ENCODE results near the gene MACROD1.

The MACROD1 gene

GRCh38 chr11:64128255-64129006, 37.5 kb downstream of the MACROD1 start:
- DNase-seq = no peak

- DNase-seq = no peak
These were observed 38.4 kb downstream of the MACROD1 start for GRCh38 chr11:64127267-64128072.

GRCh38 chr11:64126796-64127195, 39.1 kb downstream of the MACROD1 start:
- no peak for DNase-seq

- no peak for DNase-seq
These were observed 39.5 kb downstream of the MACROD1 start for GRCh38 chr11:64126371-64126770.

- no peak for DNase-seq
These were observed 40.2 kb downstream of the MACROD1 start for GRCh38 chr11:64125676-64126075.

GRCh38 chr11:64124147-64124546, 41.8 kb downstream of the MACROD1 start:
- no peak for DNase-seq

- DNase-seq = no peak
These were observed 42.2 kb downstream of the MACROD1 start for GRCh38 chr11:64123679-64124078.

GRCh38 chr11:64122411-64123410, 43.2 kb downstream of the MACROD1 start:
- DNase-seq = no peak

- DNase-seq = no peak
These were observed 44.1 kb downstream of the MACROD1 start for GRCh38 chr11:64121663-64122410.

- no peak for DNase-seq
These were observed 44.9 kb downstream of the MACROD1 start for GRCh38 chr11:64120951-64121569.

GRCh38 chr11:64119700-64120099, 46.2 kb downstream of the MACROD1 start:
- no peak for DNase-seq

GRCh38 chr11:64118876-64119665, 46.8 kb downstream of the MACROD1 start:
- no peak for DNase-seq

GRCh38 chr11:64117763-64118459, 48.0 kb downstream of the MACROD1 start:
- DNase-seq = no peak

GRCh38 chr11:64115531-64116522, 50.1 kb downstream of the MACROD1 start:
- DNase-seq = no peak

- no peak for DNase-seq
These were observed 51.7 kb downstream of the MACROD1 start for GRCh38 chr11:64114231-64114630.

- no peak for DNase-seq
These were observed 52.5 kb downstream of the MACROD1 start for GRCh38 chr11:64113462-64113780.

GRCh38 chr11:64112771-64113461, 53.0 kb downstream of the MACROD1 start:
- no peak for DNase-seq

All from RPMI8226 (cell line).